Skeletal muscle tissue (tissue), 4 donors: ENCODE measurements around the gene SHISA4. TPM values are rescaled to one million over a fixed set of nuclear protein-coding genes. Genes with fewer than 3 reads are reported as not detected.
"Not testable (repeated sequence)": the region's sequence is repeated elsewhere in the genome, so short reads cannot be mapped to it uniquely, and the experiment has no call there.

Source experiments
- H3K27ac ChIP-seq: one replicate; pipeline ENCODE4 v1.7.0; 2013; ENCODE audit warnings: mild to moderate bottlenecking, low read depth, low read length, inconsistent platforms
- H3K27me3 ChIP-seq, 3 donors: one replicate each; pipeline ENCODE4 v1.7.0; 2013; ENCODE audit warnings: low read length in 3 of 3; ENCODE audit not compliant: control insufficient read depth in 3 of 3, insufficient read depth in 3 of 3
- H3K36me3 ChIP-seq, 3 donors: one replicate each; pipeline ENCODE4 v1.7.0; 2013; ENCODE audit warnings: low read length in 3 of 3; ENCODE audit not compliant: control insufficient read depth in 3 of 3, insufficient read depth in 3 of 3
- H3K4me1 ChIP-seq, 3 donors: one replicate each; pipeline ENCODE4 v1.7.0; 2013; ENCODE audit warnings: low read length in 3 of 3, mild to moderate bottlenecking in 3 of 3; ENCODE audit not compliant: control insufficient read depth in 3 of 3, insufficient read depth in 3 of 3
- H3K4me3 ChIP-seq, 3 donors: one replicate each; pipeline ENCODE4 v1.7.0; 2013; ENCODE audit warnings: low read length in 3 of 3
- H3K9ac ChIP-seq, 3 donors: one replicate each; pipeline ENCODE4 v1.7.0; 2013; ENCODE audit warnings: low read length in 3 of 3, mild to moderate bottlenecking in 3 of 3, moderate library complexity in 2 of 3, low read depth in 1 of 3
- H3K9me3 ChIP-seq, 3 donors: one replicate each; pipeline ENCODE4 v1.7.0; 2013; ENCODE audit warnings: low read length in 3 of 3; ENCODE audit not compliant: control insufficient read depth in 3 of 3
- total RNA-seq: library from RNA; depleted of rRNA; stranded (reverse); fragments of >200 nt; gene quantifications from one replicate; pipeline ENCODE4 v1.2.3, GENCODE V29; 2014
- donor health status: Osteomylitis.

Gene SHISA4
- total RNA-seq, 1 donor from 2014 or later, result 50.1 TPM

- Histone ChIP-seq H3K4me3 (no peak overlapping the region), H3K4me1 (peaks cover 57 to 90% (median 62%) of the 10 kb centered on the region in 3 donors), H3K9ac (peak overlapping the region in 1 of 3 donors; percentile 63), H3K9me3 (no peaks in the 10 kb centered on the region), H3K36me3 (peaks cover 37 to 45% (median 39%) of the 10 kb centered on the region in 3 donors), H3K27me3 (no peaks in the 10 kb centered on the region), H3K27ac (peak overlapping the region; percentile 64)
These were observed 7.5 kb downstream of the SHISA4 start for GRCh38 chr1:201895913-201896807.

- H3K4me1 ChIP-seq, result peaks cover 49 to 83% (median 55%) of the 10 kb centered on the region in 3 donors
- H3K4me3 ChIP-seq, result no peak overlapping the region
- H3K9ac ChIP-seq, result peak overlapping the region in 2 of 3 donors; percentile 27 to 63
- no peaks in the 10 kb centered on the region for H3K9me3 ChIP-seq
- no peaks in the 10 kb centered on the region for H3K27me3 ChIP-seq
- peak overlapping the region; percentile 64 for H3K27ac ChIP-seq
- peaks cover 36 to 39% (median 38%) of the 10 kb centered on the region in 3 donors for H3K36me3 ChIP-seq
These were observed 8.3 kb downstream of the SHISA4 start for GRCh38 chr1:201896951-201897391.

GRCh38 chr1:201898240-201898894 is 9.7 kb downstream of the SHISA4 start:
- Histone ChIP-seq H3K27ac (peak overlapping the region; percentile 64), H3K27me3 (no peaks in the 10 kb centered on the region), H3K9me3 (no peaks in the 10 kb centered on the region), H3K9ac (peak overlapping the region in 2 of 3 donors; percentile 8 to 28), H3K4me1 (peaks cover 42 to 83% (median 54%) of the 10 kb centered on the region in 3 donors), H3K4me3 (no peak overlapping the region), H3K36me3 (peaks cover 25 to 33% (median 27%) of the 10 kb centered on the region in 3 donors)

GRCh38 chr1:201898992-201899391 is 10.3 kb downstream of the SHISA4 start:
- no peaks in the 10 kb centered on the region for H3K9me3 ChIP-seq
- H3K27ac ChIP-seq, result no peak overlapping the region
- H3K4me1 ChIP-seq, result peaks cover 39 to 83% (median 56%) of the 10 kb centered on the region in 3 donors
- H3K36me3 ChIP-seq, result peaks cover 25 to 29% (median 26%) of the 10 kb centered on the region in 3 donors
- no peak overlapping the region for H3K9ac ChIP-seq
- no peak overlapping the region for H3K4me3 ChIP-seq
- H3K27me3 ChIP-seq, result no peaks in the 10 kb centered on the region

- H3K9ac ChIP-seq, result no peak overlapping the region
- peak overlapping the region; percentile 23 for H3K27ac ChIP-seq
- no peaks in the 10 kb centered on the region for H3K9me3 ChIP-seq
- H3K4me3 ChIP-seq, result no peak overlapping the region
- H3K4me1 ChIP-seq, result peaks cover 40 to 82% (median 56%) of the 10 kb centered on the region in 3 donors
- no peaks in the 10 kb centered on the region for H3K27me3 ChIP-seq
- peaks cover 24 to 29% (median 25%) of the 10 kb centered on the region in 3 donors for H3K36me3 ChIP-seq
These were observed 11.2 kb downstream of the SHISA4 start for GRCh38 chr1:201899683-201900429.

- Histone ChIP-seq H3K9ac (no peak overlapping the region), H3K4me3 (no peak overlapping the region), H3K4me1 (peaks cover 46 to 83% (median 57%) of the 10 kb centered on the region in 3 donors), H3K27ac (peak overlapping the region; percentile 23), H3K27me3 (no peaks in the 10 kb centered on the region), H3K9me3 (no peaks in the 10 kb centered on the region), H3K36me3 (peaks cover 24 to 26% (median 25%) of the 10 kb centered on the region in 3 donors)
These were observed 11.8 kb downstream of the SHISA4 start for GRCh38 chr1:201900476-201900875.

- H3K27ac ChIP-seq, result peak overlapping the region; percentile 23
- H3K9me3 ChIP-seq, H3K4me3 ChIP-seq, H3K27me3 ChIP-seq, H3K9ac ChIP-seq: not testable (repeated sequence)
- peaks cover 51 to 84% (median 57%) of the 10 kb centered on the region in 3 donors for H3K4me1 ChIP-seq
- peaks cover 24 to 26% (median 25%) of the 10 kb centered on the region in 3 donors for H3K36me3 ChIP-seq
These were observed 12.3 kb downstream of the SHISA4 start for GRCh38 chr1:201901036-201901435.

- Histone ChIP-seq H3K4me3 (no peak overlapping the region), H3K27ac (peak overlapping the region; percentile 81), H3K27me3 (no peaks in the 10 kb centered on the region), H3K4me1 (peaks cover 53 to 81% (median 57%) of the 10 kb centered on the region in 3 donors), H3K36me3 (peaks cover 16 to 25% (median 18%) of the 10 kb centered on the region in 3 donors), H3K9me3 (no peaks in the 10 kb centered on the region), H3K9ac (no peak overlapping the region)
These were observed 13.5 kb downstream of the SHISA4 start for GRCh38 chr1:201902198-201902597.

- peak overlapping the region in 1 of 3 donors; percentile 20 for H3K9ac ChIP-seq
- H3K36me3 ChIP-seq, result peaks cover 10 to 21% (median 11%) of the 10 kb centered on the region in 3 donors
These were observed 14.4 kb downstream of the SHISA4 start for GRCh38 chr1:201903135-201903534.

More at GRCh38 chr1:201903135-201903534, 14.4 kb downstream of the SHISA4 start:
- Histone ChIP-seq H3K27me3 (no peaks in the 10 kb centered on the region), H3K4me1 (peaks cover 53 to 81% (median 58%) of the 10 kb centered on the region in 3 donors), H3K27ac (peak overlapping the region; percentile 81), H3K9me3 (no peaks in the 10 kb centered on the region), H3K4me3 (no peak overlapping the region)
